ENCODE data around the gene GNPAT.

The GNPAT gene

GRCh38 chr1:231264642-231265041 is 23.6 kb downstream of the GNPAT start:
- FAIRE-seq (no peak), DNase-seq (ENCODE audit: insufficient read length) (no peak)
- TF ChIP-seq POLR2AphosphoS5 (IDR thresholded peaks at IDR 0.05; ENCODE audit: low read depth, low read length), result no peak
- TF ChIP-seq POLR2A (IDR thresholded peaks at IDR 0.05; ENCODE audit: low read depth, low read length), result no peak
- no peak for TF ChIP-seq TAF1 (IDR thresholded peaks at IDR 0.05; ENCODE audit: borderline replicate concordance, low read depth, low read length)

- DNase-seq (ENCODE audit: insufficient read length) (no peak), FAIRE-seq (no peak)
- TF ChIP-seq POLR2A (IDR thresholded peaks at IDR 0.05; ENCODE audit: low read depth, low read length) (no peak), TAF1 (IDR thresholded peaks at IDR 0.05; ENCODE audit: borderline replicate concordance, low read depth, low read length) (no peak), POLR2AphosphoS5 (IDR thresholded peaks at IDR 0.05; ENCODE audit: low read depth, low read length) (no peak)
Measured at GRCh38 chr1:231265379-231265778, 24.4 kb downstream of the GNPAT start.

- DNase-seq (ENCODE audit: insufficient read length) (no peak), FAIRE-seq (no peak)
- TF ChIP-seq TAF1 (IDR thresholded peaks at IDR 0.05; ENCODE audit: borderline replicate concordance, low read depth, low read length), result no peak
Measured at GRCh38 chr1:231266811-231267322, 25.9 kb downstream of the GNPAT start.

- no peak for TF ChIP-seq POLR2AphosphoS5 (IDR thresholded peaks at IDR 0.05; ENCODE audit: low read depth, low read length)
- TF ChIP-seq TAF1 (IDR thresholded peaks at IDR 0.05; ENCODE audit: borderline replicate concordance, low read depth, low read length), result no peak
- TF ChIP-seq POLR2A (IDR thresholded peaks at IDR 0.05; ENCODE audit: low read depth, low read length), result no peak
- no peak for DNase-seq (ENCODE audit: insufficient read length)
- FAIRE-seq, result no peak
Measured at GRCh38 chr1:231272173-231272572, 31.2 kb downstream of the GNPAT start.

- TF ChIP-seq TAF1 (IDR thresholded peaks at IDR 0.05; ENCODE audit: borderline replicate concordance, low read depth, low read length) (no peak), POLR2A (IDR thresholded peaks at IDR 0.05; ENCODE audit: low read depth, low read length) (no peak), POLR2AphosphoS5 (IDR thresholded peaks at IDR 0.05; ENCODE audit: low read depth, low read length) (no peak)
- no peak for FAIRE-seq
- no peak for DNase-seq (ENCODE audit: insufficient read length)
Measured at GRCh38 chr1:231272880-231273279, 31.9 kb downstream of the GNPAT start.

GRCh38 chr1:231274119-231274825 is 33.3 kb downstream of the GNPAT start:
- DNase-seq (ENCODE audit: insufficient read length) (no peak), FAIRE-seq (no peak)
- TF ChIP-seq POLR2AphosphoS5 (IDR thresholded peaks at IDR 0.05; ENCODE audit: low read depth, low read length), result no peak
- TF ChIP-seq TAF1 (IDR thresholded peaks at IDR 0.05; ENCODE audit: borderline replicate concordance, low read depth, low read length), result no peak
- TF ChIP-seq POLR2A (IDR thresholded peaks at IDR 0.05; ENCODE audit: low read depth, low read length), result no peak

- no peak for DNase-seq (ENCODE audit: insufficient read length)
- TF ChIP-seq TAF1 (IDR thresholded peaks at IDR 0.05; ENCODE audit: borderline replicate concordance, low read depth, low read length) (no peak), POLR2A (IDR thresholded peaks at IDR 0.05; ENCODE audit: low read depth, low read length) (no peak), POLR2AphosphoS5 (IDR thresholded peaks at IDR 0.05; ENCODE audit: low read depth, low read length) (no peak)
- FAIRE-seq, result no peak
Measured at GRCh38 chr1:231278100-231278790, 37.2 kb downstream of the GNPAT start.

- TF ChIP-seq POLR2A (IDR thresholded peaks at IDR 0.05; ENCODE audit: low read depth, low read length) (no peak), TAF1 (IDR thresholded peaks at IDR 0.05; ENCODE audit: borderline replicate concordance, low read depth, low read length) (no peak), POLR2AphosphoS5 (IDR thresholded peaks at IDR 0.05; ENCODE audit: low read depth, low read length) (no peak)
- FAIRE-seq, result no peak
- no peak for DNase-seq (ENCODE audit: insufficient read length)
Measured at GRCh38 chr1:231279081-231279480, 38.1 kb downstream of the GNPAT start.

- TF ChIP-seq POLR2AphosphoS5 (IDR thresholded peaks at IDR 0.05; ENCODE audit: low read depth, low read length) (no peak), TAF1 (IDR thresholded peaks at IDR 0.05; ENCODE audit: borderline replicate concordance, low read depth, low read length) (no peak), POLR2A (IDR thresholded peaks at IDR 0.05; ENCODE audit: low read depth, low read length) (no peak)
- no peak for FAIRE-seq
- no peak for DNase-seq (ENCODE audit: insufficient read length)
Measured at GRCh38 chr1:231279683-231280082, 38.7 kb downstream of the GNPAT start.

GRCh38 chr1:231284441-231284840 is 43.4 kb downstream of the GNPAT start:
- TF ChIP-seq POLR2A (IDR thresholded peaks at IDR 0.05; ENCODE audit: low read depth, low read length) (no peak), POLR2AphosphoS5 (IDR thresholded peaks at IDR 0.05; ENCODE audit: low read depth, low read length) (no peak)

GRCh38 chr1:231286603-231287002 is 45.6 kb downstream of the GNPAT start:
- no peak for FAIRE-seq
- TF ChIP-seq POLR2A (IDR thresholded peaks at IDR 0.05; ENCODE audit: low read depth, low read length), result no peak
- TF ChIP-seq TAF1 (IDR thresholded peaks at IDR 0.05; ENCODE audit: borderline replicate concordance, low read depth, low read length), result no peak
- TF ChIP-seq POLR2AphosphoS5 (IDR thresholded peaks at IDR 0.05; ENCODE audit: low read depth, low read length), result no peak
- no peak for DNase-seq (ENCODE audit: insufficient read length)

More at GRCh38 chr1:231284441-231284840, 43.4 kb downstream of the GNPAT start:
- FAIRE-seq (no peak), DNase-seq (ENCODE audit: insufficient read length) (no peak)

GRCh38 chr1:231295938-231296337 is 54.9 kb downstream of the GNPAT start:
- TF ChIP-seq POLR2A (IDR thresholded peaks at IDR 0.05; ENCODE audit: low read depth, low read length), result no peak
- TF ChIP-seq TAF1 (IDR thresholded peaks at IDR 0.05; ENCODE audit: borderline replicate concordance, low read depth, low read length), result no peak
- no peak for TF ChIP-seq POLR2AphosphoS5 (IDR thresholded peaks at IDR 0.05; ENCODE audit: low read depth, low read length)
- FAIRE-seq, result no peak

More at GRCh38 chr1:231295938-231296337, 54.9 kb downstream of the GNPAT start:
- DNase-seq (ENCODE audit: insufficient read length), result no peak
